Activated B cell treated with CpG ODN at 0.5 μM for 24 hours (primary cell): Measurements from ENCODE around the gene DCXR. TPM values are rescaled to one million over a fixed set of nuclear protein-coding genes. Genes with fewer than 3 reads are reported as not detected.

Experiments
- ATAC-seq: fragments of 200-7000 bp; cut with Tn5 transposase; one replicate; pipeline ENCODE4 v1.10.0; 2021; ENCODE audit warnings: low read depth, mild to moderate bottlenecking, moderate library complexity
- CTCF ChIA-PET: fragments of 350-600 bp; sonication (Branson Sonifier 250); formaldehyde crosslinking; loops from one replicate; lab custom pipeline; 2021; ENCODE audit warnings: antibody characterized with exemption; lab: Charles Lee
- POLR2A ChIA-PET: fragments of 350-600 bp; sonication (Branson Sonifier 250); formaldehyde crosslinking; loops from one replicate; lab custom pipeline; 2021; ENCODE audit warnings: antibody characterized with exemption; lab: Charles Lee
- DNase-seq: peaks from one replicate; pipeline ENCODE4 v3.0.0; 2022
- H3K27ac Mint-ChIP-seq: one replicate; pipeline ENCODE4 v1.8.0; 2020; ENCODE audit warnings: mixed read lengths
- H3K27me3 Mint-ChIP-seq: one replicate; pipeline ENCODE4 v1.8.0; 2021; ENCODE audit warnings: mixed read lengths
- H3K36me3 Mint-ChIP-seq: one replicate; pipeline ENCODE4 v1.8.0; 2021; ENCODE audit warnings: low read depth, mixed read lengths
- H3K4me1 Mint-ChIP-seq: one replicate; pipeline ENCODE4 v1.8.0; 2021; ENCODE audit warnings: mixed read lengths
- H3K4me3 Mint-ChIP-seq: one replicate; pipeline ENCODE4 v1.8.0; 2020; ENCODE audit warnings: mild to moderate bottlenecking, mixed read lengths
- H3K9me3 Mint-ChIP-seq: one replicate; pipeline ENCODE4 v1.8.0; 2020; ENCODE audit warnings: mixed read lengths
- CTCF ChIP-seq: fragments of 200-600 bp; IDR thresholded peaks from one replicate; pipeline ENCODE4 v1.8.0; 2022; ENCODE audit warnings: antibody characterized with exemption, mild to moderate bottlenecking
- intact Hi-C: fragments of 100-400 bp; cut with micrococcal nuclease; formaldehyde crosslinking; loops from one replicate; pipeline ENCODE4 v1.15.1; 2024
- total RNA-seq: library from RNA; stranded (reverse); gene quantifications from 2 replicates; pipeline ENCODE4 v1.2.3, GENCODE V29; 2022

Gene DCXR
- total RNA-seq, 1 donor from 2014 or later, result 84.3 TPM

DNA sequence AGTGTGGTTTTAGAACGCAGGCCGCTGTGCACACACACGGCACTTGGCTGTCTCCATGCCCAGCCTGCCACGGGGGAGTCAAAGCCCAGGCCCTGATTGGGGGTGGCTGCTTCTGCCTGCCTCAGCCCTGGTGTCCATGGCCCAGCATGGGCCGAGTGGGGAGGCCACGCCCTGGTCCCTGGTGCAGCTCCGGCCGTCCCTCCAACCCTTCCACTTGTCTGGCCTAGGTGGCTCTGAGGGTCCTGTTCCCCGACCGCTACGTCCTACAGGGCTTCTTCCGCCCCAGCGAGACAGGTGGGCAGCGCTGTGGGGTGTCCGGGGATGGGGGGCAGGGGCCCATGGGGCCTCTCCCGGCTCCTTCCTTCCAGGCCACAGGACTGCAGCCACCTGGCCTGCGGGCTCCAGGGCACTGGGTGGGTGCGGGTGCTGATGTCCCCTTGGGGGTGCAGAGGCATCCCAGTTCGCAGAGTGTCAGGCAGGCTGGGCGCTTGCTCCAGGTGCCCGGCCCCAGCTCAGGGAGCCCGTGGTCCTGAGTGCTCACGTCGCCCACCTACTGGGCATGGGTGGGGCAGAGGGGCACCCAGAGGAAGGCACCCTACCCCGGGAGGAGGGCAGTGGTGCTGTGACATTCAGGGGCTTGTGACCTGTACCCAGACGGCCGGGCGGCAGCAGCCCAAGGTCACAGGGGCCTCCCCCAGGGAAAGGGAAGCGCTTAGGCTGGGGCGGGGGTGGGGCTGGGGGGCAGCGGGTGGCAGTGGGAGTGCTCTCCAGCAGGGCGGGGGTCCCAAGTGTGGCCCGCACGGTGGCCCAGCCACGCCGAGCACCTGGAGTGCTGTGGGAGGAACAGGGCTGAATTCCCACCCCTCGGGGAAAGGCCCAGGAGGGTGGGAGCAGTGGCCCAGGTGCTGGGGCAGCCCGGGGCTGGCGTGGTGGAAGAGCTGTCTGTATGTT is 26.6 kb downstream of the DCXR start:
- no peak for DNase-seq
- ChIA-PET POLR2A (no interaction called here), CTCF (no interaction called here)
- Mint-ChIP-seq H3K36me3 (no peaks in the 10 kb centered on the region), H3K4me3 (no peak overlapping the region), H3K27me3 (no peaks in the 10 kb centered on the region), H3K4me1 (no peaks in the 10 kb centered on the region), H3K9me3 (no peaks in the 10 kb centered on the region), H3K27ac (no peak overlapping the region)
- intact Hi-C loops, result no loop called here
- no peak for ATAC-seq
- TF ChIP-seq CTCF, result no peak

GRCh38 chr17:82009413-82009812 is 28.1 kb downstream of the DCXR start:
- Mint-ChIP-seq H3K4me1 (no peaks in the 10 kb centered on the region), H3K27me3 (no peaks in the 10 kb centered on the region), H3K9me3 (no peaks in the 10 kb centered on the region), H3K36me3 (no peaks in the 10 kb centered on the region), H3K27ac (no peak overlapping the region), H3K4me3 (no peak overlapping the region)
- intact Hi-C loops, result no loop called here
- DNase-seq, result no peak
- ChIA-PET POLR2A (no interaction called here), CTCF (interaction anchor here (0.6 kb wide), 1 partner anchor 20 kb away, joined by 3 read pairs; no protein-coding TSS in a partner anchor)
- no peak for ATAC-seq
- TF ChIP-seq CTCF, result no peak

- Mint-ChIP-seq H3K4me3 (no peak overlapping the region), H3K36me3 (no peaks in the 10 kb centered on the region), H3K27ac (no peak overlapping the region), H3K4me1 (no peaks in the 10 kb centered on the region), H3K9me3 (no peaks in the 10 kb centered on the region), H3K27me3 (no peaks in the 10 kb centered on the region)
- CTCF ChIA-PET, result interaction anchor here (0.6 kb wide), 1 partner anchor 19 kb away, joined by 3 read pairs; no protein-coding TSS in a partner anchor
- intact Hi-C loops, result no loop called here
- TF ChIP-seq CTCF, result no peak
- no peak for ATAC-seq
- POLR2A ChIA-PET, result no interaction called here
- DNase-seq, result no peak
Observed at GRCh38 chr17:82008941-82009405, 28.5 kb downstream of the DCXR start.

- Mint-ChIP-seq H3K27ac (no peak overlapping the region), H3K27me3 (no peaks in the 10 kb centered on the region), H3K9me3 (no peaks in the 10 kb centered on the region), H3K4me3 (no peak overlapping the region), H3K4me1 (no peaks in the 10 kb centered on the region), H3K36me3 (no peaks in the 10 kb centered on the region)
- intact Hi-C loops, result no loop called here
- ATAC-seq (no peak), DNase-seq (no peak)
- CTCF ChIA-PET, result no interaction called here
- TF ChIP-seq CTCF, result no peak
- POLR2A ChIA-PET, result no interaction called here
Observed at GRCh38 chr17:82008258-82008940, 29.1 kb downstream of the DCXR start.
